DND-41 (cell line): Measurements from ENCODE around the gene PCBP4.

Experiments used
- CTCF ChIP-seq: IDR thresholded peaks from 2 replicates; pipeline ENCODE4 v1.5.1; 2012; ENCODE audit warnings: borderline replicate concordance, low read length, moderate library complexity, mild to moderate bottlenecking; ENCODE audit not compliant: poor library complexity, severe bottlenecking; ENCODE audit errors: extremely low read depth
- EZH2 ChIP-seq: IDR thresholded peaks from 3 replicates; pipeline ENCODE4 v1.6.1; 2012; ENCODE audit warnings: borderline replicate concordance, low read depth, mild to moderate bottlenecking, moderate library complexity, low read length, inconsistent platforms; ENCODE audit not compliant: severe bottlenecking

- TF ChIP-seq CTCF, result no peak
- no peak for TF ChIP-seq EZH2
These were observed 26.4 kb downstream of the PCBP4 start for GRCh38 chr3:51940648-51941462.
